ENCODE measurements around the gene PLEKHG3.

Gene PLEKHG3

DNA sequence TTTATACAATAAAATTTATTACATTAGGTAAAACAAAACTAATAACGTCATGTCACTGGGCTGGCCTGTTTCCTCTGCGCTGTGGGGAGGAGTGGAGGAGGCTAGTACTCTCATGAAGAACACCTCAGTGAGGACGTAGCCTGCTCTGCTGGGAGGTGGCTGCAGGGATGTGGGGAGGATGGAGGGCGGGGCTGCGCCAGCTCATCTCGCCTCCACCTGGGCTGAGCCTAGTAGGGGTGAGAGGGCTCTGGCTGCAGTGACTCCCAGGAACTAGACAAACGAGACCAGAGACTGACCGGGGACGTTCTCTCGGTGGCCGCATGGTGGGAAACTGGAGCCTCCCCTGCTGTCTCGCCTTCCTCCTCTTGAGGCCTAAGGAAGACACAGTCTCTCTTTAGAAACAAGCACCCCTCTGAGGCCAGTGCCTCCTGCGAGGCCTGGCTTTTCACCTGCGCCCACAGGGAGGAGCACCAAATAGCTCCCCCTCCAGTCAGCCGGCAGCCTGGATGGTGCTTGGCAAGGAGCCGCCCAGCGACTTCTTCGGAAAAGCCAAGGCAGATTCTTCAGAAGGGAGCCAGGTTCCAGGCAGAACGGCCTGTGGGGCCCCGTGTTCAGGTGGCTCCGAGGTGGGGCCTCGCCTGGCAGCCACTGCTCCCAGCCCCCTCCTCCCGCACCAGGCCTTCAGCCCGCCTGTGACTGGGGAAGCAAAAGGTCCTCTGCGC, 62.4 kb downstream of the PLEKHG3 start:
- DNase-seq = no peak

GRCh38 chr14:64767215-64767964, 63.2 kb downstream of the PLEKHG3 start:
- DNase-seq = no peak

GRCh38 chr14:64768401-64769095, 64.3 kb downstream of the PLEKHG3 start:
- DNase-seq = no peak

GRCh38 chr14:64769096-64770020, 65.1 kb downstream of the PLEKHG3 start:
- DNase-seq = no peak

DNA sequence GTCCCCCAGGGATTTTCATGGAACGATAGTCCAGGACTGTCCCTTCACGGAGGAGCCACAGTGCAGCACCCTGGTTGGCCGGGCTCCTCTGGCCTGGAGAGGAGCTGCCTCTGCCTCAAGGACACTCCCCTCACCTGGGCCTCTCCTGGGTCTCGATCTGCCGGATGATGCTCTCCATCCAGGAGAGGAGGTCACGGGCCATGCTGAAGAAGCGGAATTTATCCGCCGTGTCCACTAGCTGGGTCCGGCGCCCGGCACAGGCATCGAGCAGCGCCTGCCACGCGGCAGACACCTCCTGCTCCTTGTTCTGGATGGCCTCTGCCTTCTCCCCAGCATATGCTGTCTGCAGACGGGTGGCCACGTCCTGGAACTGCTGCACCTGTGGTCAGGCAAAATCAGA, 66.5 kb downstream of the PLEKHG3 start:
- DNase-seq = no peak

GRCh38 chr14:64771161-64771560, 66.9 kb downstream of the PLEKHG3 start:
- no peak for DNase-seq

GRCh38 chr14:64772397-64772950, 68.2 kb downstream of the PLEKHG3 start:
- no peak for DNase-seq

GRCh38 chr14:64773046-64773445, 68.8 kb downstream of the PLEKHG3 start:
- DNase-seq = no peak

GRCh38 chr14:64773577-64773976, 69.4 kb downstream of the PLEKHG3 start:
- no peak for DNase-seq

DNA sequence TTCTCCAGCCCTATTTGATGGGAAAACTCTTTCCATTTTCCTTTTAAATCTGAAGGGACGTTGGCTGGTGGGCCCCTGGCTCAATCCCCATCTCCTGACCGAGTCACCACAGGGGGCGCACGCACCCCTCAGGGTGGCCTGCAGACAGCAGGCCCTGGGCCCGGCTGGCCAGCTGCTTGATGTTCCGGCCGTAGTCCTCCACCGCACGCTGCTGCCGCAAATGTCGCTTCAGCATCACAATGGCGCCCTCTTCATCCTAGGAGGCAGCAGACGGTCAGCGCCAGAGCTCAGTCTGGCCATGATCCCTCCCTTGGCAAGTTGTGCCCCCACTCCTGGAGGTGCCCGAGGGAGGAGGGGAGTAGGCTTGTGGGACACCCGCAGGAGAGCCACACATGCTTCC, 70.0 kb downstream of the PLEKHG3 start:
- DNase-seq = no peak

GRCh38 chr14:64775081-64775777, 71.0 kb downstream of the PLEKHG3 start:
- DNase-seq = no peak

- DNase-seq = no peak
Measured at GRCh38 chr14:64777461-64777860, 73.2 kb downstream of the PLEKHG3 start.

DNA sequence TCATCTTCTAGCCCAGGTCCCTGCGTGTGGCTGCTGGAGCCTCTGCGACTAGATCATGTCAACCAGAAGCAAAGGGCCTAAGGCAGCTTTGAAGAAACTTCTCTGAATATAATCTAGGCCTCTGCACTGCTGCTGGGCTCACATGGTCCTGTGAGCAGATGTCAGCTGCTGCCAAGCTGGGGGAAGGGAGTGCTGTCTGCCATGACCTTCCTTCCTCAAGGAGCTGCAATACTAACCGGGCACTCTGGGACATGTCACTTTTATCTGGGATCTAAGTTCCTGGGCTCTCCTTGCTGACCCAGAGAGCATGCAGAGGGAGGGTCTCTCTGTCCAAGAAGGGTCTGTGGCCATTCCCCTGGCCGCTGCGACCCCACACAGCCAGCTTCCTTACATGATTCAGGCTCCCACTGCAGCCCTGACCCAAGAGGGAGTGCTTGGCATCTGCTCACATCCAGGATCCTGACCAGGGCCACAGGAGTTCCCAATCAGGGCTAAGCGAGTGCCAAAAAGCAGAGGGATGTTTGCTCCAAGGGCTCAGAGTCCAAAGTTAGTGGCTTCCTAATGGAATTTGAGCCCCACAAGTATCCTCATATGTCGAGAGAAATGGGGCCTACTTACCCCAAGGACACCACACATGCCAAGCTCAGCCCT, 74.0 kb downstream of the PLEKHG3 start:
- no peak for DNase-seq

GRCh38 chr14:64779472-64779871, 75.2 kb downstream of the PLEKHG3 start:
- DNase-seq = no peak

GRCh38 chr14:64782196-64782595, 78.0 kb downstream of the PLEKHG3 start:
- no peak for DNase-seq

- DNase-seq = no peak
Measured at GRCh38 chr14:64784006-64784405, 79.8 kb downstream of the PLEKHG3 start.

GRCh38 chr14:64786296-64787149, 82.3 kb downstream of the PLEKHG3 start:
- no peak for DNase-seq

DNA sequence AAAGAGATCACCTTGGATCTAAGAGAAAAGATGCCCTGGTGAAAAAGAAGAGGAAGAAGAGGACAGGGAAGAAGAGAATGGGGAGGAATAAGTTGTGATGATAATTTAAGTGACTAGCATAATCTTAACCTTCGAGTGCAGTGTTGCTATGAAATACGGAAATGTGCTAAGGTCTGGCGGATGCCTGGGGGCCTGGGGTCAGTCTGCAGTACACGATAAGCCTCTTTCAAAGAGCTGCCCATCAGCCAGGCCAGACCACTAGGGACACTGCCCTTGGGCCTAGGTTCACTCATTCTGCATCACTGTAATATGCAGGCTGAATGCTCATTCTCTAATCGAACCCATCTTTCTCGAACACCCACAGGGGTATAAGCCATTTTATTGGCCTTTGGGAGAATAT, 83.4 kb downstream of the PLEKHG3 start:
- no peak for DNase-seq

DNA sequence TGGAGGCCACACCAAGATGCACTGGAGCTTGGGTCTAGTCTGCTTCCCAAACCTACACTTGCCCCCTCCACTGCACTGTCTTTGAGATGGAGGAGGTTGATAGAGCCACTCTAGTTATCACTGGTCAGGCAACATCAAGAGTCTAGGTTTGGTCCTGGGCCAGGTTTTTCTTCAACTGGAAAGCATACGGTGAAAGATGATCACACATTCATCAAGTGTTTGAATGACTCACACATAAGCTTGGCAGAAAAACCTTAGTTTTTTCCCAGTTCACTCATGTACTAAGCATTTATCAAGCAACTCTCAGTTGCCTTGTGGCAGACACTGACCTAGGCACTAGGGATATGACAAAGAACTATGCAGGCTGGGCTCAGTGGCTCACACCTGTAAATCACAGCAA, 84.5 kb downstream of the PLEKHG3 start:
- no peak for DNase-seq

DNA sequence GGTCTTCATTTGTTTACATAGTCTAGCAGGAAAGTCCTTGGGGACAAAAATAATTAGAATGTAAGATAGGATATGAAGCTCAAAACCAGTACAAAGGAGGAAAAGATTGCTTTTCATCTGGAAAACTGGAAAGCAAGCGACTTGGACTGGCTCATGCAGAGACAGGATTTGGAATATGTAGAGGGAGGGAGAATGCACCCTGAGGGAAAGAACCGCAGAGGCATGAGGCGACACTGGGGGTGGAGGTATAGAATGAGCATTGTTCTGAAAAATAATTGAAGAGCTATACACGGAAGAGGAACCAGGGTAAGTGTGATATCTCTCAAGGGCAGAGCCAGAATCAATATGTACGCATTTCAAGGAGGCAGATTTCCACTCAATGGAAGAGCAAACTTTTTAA, 85.5 kb downstream of the PLEKHG3 start:
- no peak for DNase-seq

Measured in NCI-H774 (cell line).